Glomerular endothelial cell (primary cell): Measurements from ENCODE around the gene SYNE1. TPM values are rescaled to one million over a fixed set of nuclear protein-coding genes. Genes with fewer than 3 reads are reported as not detected.
"Not testable (repeated sequence)": the region's sequence is repeated elsewhere in the genome, so short reads cannot be mapped to it uniquely, and the experiment has no call there.

ENCODE experiments used
- DNase-seq: peaks from one replicate; pipeline ENCODE4 v3.0.0-alpha.2; 2011; ENCODE audit warnings: low read depth, low spot score; ENCODE audit errors: extremely low read depth
- total RNA-seq: library from RNA; depleted of rRNA; stranded (reverse); fragments of >200 nt; gene quantifications from 2 replicates; pipeline ENCODE4 v1.2.3, GENCODE V29; 2015

The SYNE1 gene
- total RNA-seq, 1 donor from 2014 or later = 91.2 TPM

- no peak for DNase-seq
Measured at GRCh38 chr6:152571089-152571488, 66.1 kb downstream of the SYNE1 start.

- DNase-seq = no peak
Measured at GRCh38 chr6:152566103-152566875, 70.9 kb downstream of the SYNE1 start.

DNA sequence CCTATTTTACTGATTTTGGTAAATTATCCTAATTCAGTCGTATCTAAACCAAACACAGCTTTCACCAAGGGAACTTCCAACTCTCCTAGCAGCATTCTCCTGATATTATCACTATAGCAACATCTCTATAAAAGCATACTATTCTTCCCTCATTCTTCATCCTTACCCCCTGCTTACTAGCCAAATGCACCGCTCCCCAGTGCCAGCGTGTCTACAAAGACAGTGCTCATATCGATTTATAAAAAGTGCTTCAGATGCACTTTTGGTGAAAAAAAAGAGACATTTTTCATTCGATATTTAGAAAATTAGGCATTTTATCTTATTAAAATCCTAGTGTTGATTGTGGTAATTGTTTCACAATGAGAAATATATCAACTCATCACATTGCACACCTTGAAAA is 74.0 kb downstream of the SYNE1 start:
- no peak for DNase-seq

- not testable (repeated sequence) for DNase-seq
Measured at GRCh38 chr6:152558798-152559197, 78.4 kb downstream of the SYNE1 start.

DNA sequence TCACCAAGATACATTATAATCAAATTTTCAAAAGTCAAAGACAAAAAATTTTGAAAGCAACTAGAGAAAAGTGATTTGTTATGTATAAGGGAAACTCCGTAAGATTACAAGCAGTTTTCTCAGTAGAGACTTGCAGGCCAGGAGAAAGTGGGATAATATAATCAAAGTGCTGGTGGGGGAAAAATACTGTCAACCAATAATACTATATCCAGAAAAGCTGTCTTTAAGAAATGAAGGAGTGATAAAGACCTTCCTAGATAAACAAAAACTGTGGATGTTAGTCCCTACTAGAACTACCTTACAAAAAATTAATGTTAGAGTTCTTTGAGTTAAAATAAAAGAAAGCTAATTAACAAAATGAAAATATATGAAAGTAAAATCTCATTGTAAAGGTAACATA is 79.7 kb downstream of the SYNE1 start:
- no peak for DNase-seq

DNA sequence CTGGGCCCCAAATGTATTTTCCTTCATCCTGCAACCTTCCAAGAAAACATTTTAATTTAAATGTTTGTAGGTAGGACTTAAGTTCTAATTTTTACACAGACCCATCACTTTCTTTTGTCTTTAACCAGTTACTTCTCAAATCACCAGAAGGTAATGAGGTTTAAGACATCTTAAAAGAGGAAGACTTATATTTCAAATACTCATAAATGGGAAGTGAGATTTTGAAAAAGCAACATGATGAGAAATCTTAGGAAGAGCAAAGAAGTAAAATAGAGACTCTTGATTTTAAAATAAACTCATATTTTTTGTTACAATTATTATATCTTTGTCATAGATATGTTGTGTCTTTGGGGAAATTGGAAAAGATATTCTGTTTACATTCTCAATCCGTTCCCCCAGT is 82.3 kb downstream of the SYNE1 start:
- no peak for DNase-seq

DNA sequence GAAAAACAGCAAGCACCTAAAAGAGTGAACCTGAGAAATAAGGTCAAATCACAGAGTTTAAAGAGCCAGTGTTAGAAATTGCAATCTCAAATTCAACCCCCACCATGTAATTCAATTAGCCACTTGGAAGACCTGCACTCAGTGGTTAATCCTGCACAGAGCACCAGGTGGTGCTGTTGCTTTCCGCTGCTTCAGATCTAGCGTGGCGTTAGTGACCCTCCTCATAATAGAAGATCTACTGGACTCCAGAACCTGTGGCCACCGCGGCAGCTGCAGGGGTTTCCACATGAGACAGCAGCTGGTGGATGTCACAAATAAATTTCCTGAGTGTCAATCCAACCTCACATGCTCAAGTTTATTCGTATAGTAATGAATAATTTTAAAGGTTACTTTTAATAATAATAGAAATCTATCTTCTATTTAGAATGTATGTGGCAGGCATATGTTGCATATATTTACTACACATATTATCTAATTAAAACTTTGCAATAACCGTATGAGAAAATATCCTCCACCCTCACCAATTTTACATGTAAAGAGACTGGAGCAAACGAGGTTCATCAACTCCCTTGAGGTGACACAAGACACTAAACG is 84.4 kb downstream of the SYNE1 start:
- DNase-seq = peak; percentile 61

GRCh38 chr6:152543519-152543918 is 93.6 kb downstream of the SYNE1 start:
- DNase-seq = no peak

DNA sequence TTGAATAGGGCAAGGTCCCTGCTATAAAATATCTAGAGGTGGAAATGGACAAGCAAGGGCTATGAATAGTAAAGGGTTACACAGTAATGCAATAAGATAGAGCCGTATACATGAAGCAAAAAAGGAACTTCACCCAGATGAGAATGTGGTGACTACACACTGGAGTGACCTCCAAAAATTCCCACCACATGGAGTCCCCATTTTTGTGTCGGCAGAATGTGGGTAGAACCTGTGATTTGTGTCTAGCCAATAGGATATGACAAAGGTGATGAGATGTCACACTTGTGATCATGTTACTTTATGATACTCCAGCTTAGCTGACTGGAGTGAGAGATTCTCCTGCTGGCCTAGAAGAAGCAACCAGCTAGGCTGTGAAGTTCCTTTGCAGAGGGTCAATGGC is 96.8 kb downstream of the SYNE1 start:
- DNase-seq = no peak

- no peak for DNase-seq
Measured at GRCh38 chr6:152534541-152534940, 102.6 kb downstream of the SYNE1 start.

DNA sequence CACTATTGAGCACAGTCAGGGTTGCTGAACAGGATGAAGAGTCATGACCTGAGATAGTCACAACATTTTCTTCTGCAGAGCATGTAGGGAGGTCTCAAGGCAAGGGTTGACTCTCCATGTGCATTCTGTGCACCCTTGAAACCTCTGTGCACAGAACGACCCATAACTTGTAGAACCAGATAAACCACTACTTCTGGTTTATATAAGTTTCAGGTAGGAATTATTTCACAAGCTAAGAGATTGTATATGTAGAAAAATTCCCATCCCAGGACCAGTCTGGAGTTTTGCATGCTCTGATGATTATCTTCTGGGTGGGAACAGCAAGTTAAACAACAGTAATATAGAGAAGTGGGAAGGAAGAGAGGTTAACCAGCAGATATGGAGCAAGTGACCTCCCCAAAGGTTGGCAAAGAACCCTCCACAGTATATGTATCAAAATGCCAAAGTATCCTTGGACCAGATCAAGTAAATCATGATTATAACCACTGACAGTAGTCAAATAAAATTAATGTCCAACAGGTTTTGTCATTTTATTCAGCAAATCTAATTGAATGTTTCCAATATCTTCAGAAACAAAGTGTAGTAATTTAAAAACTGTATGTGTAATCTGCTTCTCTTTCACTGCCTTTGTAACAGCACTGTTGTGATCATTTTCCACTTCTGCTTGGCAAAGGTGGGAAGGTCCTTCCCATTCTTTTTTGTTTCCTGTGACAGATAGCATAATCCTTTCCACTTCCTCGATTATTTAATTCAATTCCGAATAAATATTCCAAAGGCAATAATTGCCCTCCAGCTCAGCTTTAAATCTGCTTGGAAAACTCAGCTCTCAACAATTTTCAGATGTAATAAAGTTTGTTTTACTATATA is 104.4 kb downstream of the SYNE1 start:
- no peak for DNase-seq

DNA sequence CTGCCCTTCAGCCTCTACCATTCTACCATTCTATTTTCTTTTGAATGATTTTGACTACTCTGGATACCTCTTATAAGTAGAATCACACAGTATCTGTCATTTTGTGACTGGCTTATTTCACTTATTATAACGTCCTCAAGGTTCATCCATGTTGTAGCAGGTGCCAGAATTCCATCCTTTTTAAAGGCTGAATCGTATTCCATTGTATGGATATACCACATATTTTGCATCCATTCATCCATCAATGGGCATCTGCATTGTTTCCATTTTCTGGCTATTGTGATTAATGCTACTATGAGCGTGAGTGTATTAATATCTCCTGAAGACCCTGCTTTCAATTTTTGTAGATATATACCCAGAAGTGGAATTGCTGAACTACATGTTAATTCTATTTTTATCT is 105.5 kb downstream of the SYNE1 start:
- no peak for DNase-seq

DNA sequence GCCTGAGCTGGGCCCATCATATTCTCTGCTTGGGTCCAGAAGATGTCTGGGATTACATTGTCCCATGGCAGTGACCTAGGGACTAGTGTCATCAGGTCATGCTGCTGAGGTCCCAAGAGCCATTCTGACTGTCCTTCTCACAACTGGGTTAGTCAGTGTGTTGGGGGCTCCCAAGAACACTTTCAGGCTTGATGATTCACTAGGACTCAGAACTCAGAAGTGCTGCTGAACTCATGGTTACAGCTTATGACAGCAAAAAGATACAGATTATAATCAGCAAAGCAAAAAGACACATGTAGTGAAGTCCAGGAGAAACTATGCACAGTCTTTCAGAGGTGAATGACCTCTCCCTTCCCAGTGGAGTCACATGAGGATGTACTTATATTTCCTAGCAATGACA is 107.8 kb downstream of the SYNE1 start:
- no peak for DNase-seq

DNA sequence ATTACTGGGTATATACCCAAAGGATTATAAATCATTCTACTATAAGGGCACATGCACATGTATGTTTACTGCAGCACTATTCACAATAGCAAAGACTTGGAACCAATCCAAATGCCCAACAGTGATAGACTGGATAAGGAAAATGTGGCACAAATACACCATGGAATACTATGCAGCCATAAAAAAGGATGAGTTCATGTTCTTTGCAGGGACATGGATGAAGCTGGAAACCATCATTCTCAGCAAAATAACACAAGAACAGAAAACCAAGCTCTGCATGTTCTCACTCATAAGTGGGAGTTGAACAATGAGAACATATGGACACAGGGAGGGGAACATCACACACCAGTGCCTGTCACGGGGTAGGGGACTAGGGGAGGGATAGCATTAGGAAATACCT is 123.0 kb downstream of the SYNE1 start:
- DNase-seq = not testable (repeated sequence)

GRCh38 chr6:152509916-152510315 is 127.2 kb downstream of the SYNE1 start:
- no peak for DNase-seq

DNA sequence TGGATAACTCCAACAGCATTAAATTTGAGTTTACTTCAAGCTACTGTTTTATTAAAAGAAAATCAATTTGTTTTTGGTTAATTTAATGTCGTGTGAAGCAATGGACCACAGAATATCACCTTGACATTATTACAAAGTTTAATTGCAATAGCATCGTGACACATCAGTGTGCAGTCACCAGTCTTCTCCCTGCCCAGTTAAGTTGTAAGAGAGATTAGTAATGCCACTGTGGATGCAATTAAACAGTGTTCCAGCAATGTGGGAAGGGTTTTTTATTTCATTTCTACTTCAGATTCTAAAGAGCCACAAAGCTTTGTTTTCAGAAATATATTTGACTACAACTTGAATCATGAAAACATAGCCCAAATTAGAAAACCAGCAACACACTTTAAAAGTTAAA is 128.7 kb downstream of the SYNE1 start:
- DNase-seq = no peak

DNA sequence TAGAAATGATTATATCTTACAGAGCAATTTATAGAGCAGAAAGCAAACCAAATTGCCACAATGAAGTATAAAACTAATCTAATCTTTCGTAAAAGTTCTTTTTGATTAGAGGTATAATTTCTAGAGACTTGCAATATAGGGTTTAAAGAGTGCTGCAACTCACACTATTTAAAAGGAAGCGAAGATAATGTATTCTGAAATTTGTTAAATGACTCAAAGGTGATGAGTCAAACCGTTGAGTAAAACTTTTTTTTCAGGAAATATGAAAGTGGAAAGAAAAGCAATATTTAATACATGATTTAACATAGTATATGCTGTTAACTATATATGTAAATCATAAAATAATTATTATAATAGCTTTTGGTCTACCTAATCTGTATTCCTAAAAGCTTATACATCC is 133.6 kb downstream of the SYNE1 start:
- DNase-seq = no peak

- DNase-seq = no peak
Measured at GRCh38 chr6:152502421-152503188, 134.6 kb downstream of the SYNE1 start.

GRCh38 chr6:152499931-152500330 is 137.2 kb downstream of the SYNE1 start:
- no peak for DNase-seq

GRCh38 chr6:152496731-152497130 is 140.4 kb downstream of the SYNE1 start:
- no peak for DNase-seq

DNA sequence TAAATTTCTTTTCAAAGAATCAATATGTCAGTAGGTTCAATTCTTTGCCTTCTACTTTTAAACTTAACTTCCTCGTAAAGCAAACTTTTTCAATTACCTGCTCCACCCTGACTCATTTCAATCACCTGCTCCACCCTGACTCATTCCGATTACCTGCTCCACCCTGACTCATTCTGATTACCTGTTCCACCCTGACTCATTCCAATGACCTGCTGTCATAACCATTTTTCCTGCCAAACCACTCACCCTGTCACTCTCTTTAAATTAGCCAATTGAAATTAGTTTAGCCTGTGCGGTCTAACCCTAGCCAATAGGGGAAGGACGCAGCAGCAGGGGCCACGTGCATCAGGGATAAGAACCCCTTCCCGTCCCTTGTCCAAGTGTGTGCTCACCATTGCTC is 141.7 kb downstream of the SYNE1 start:
- not testable (repeated sequence) for DNase-seq
